HEK293 (cell line): ENCODE data around the gene MED8.

Experiments
- EGR2 ChIP-seq: fragments of 450-650 bp; formaldehyde crosslinking; IDR thresholded peaks from 2 replicates; pipeline ENCODE4 v1.5.1; 2016; ENCODE audit warnings: low read depth, missing biosample characterization, missing genetic modification characterization
- GFI1B ChIP-seq: fragments of 450-650 bp; formaldehyde crosslinking; IDR thresholded peaks from 2 replicates; pipeline ENCODE4 v1.5.1; 2016; ENCODE audit warnings: missing biosample characterization, missing genetic modification characterization
- KLF1 ChIP-seq: fragments of 450-650 bp; formaldehyde crosslinking; IDR thresholded peaks from 2 replicates; pipeline ENCODE4 v1.5.1; 2016; ENCODE audit warnings: missing biosample characterization, missing genetic modification characterization
- RBAK ChIP-seq: fragments of 450-650 bp; formaldehyde crosslinking; IDR thresholded peaks from 2 replicates; pipeline ENCODE4 v1.5.1; 2016; ENCODE audit warnings: missing biosample characterization, missing genetic modification characterization
- WT1 ChIP-seq: fragments of 450-650 bp; formaldehyde crosslinking; IDR thresholded peaks from 2 replicates; pipeline ENCODE4 v1.5.1; 2016; ENCODE audit warnings: missing biosample characterization, missing genetic modification characterization
- ZBTB20 ChIP-seq: fragments of 450-650 bp; formaldehyde crosslinking; IDR thresholded peaks from 2 replicates; pipeline ENCODE4 v1.5.1; 2016; ENCODE audit warnings: missing biosample characterization, missing genetic modification characterization
- ZBTB21 ChIP-seq: fragments of 450-650 bp; formaldehyde crosslinking; IDR thresholded peaks from 2 replicates; pipeline ENCODE4 v1.5.1; 2017; ENCODE audit warnings: missing biosample characterization, missing genetic modification characterization
- ZNF121 ChIP-seq: fragments of 450-650 bp; formaldehyde crosslinking; IDR thresholded peaks from 2 replicates; pipeline ENCODE4 v1.5.1; 2016; ENCODE audit warnings: missing biosample characterization, missing genetic modification characterization
- ZNF133 ChIP-seq: fragments of 450-650 bp; formaldehyde crosslinking; IDR thresholded peaks from 2 replicates; pipeline ENCODE4 v1.5.1; 2016; ENCODE audit warnings: missing biosample characterization, missing genetic modification characterization
- ZNF16 ChIP-seq: fragments of 450-650 bp; formaldehyde crosslinking; IDR thresholded peaks from 2 replicates; pipeline ENCODE4 v1.5.1; 2016; ENCODE audit warnings: low read depth, missing biosample characterization, missing genetic modification characterization
- ZNF2 ChIP-seq: fragments of 450-650 bp; formaldehyde crosslinking; IDR thresholded peaks from 2 replicates; pipeline ENCODE4 v1.5.1; 2016; ENCODE audit warnings: missing biosample characterization, missing genetic modification characterization
- ZNF211 ChIP-seq: fragments of 450-650 bp; formaldehyde crosslinking; IDR thresholded peaks from 2 replicates; pipeline ENCODE4 v1.5.1; 2016; ENCODE audit warnings: low read depth, missing biosample characterization, missing genetic modification characterization
- ZNF37A ChIP-seq: fragments of 450-650 bp; IDR thresholded peaks from 2 replicates; pipeline ENCODE4 v1.5.1; 2018; ENCODE audit warnings: missing biosample characterization, missing genetic modification characterization
- ZNF394 ChIP-seq: fragments of 450-650 bp; formaldehyde crosslinking; IDR thresholded peaks from 2 replicates; pipeline ENCODE4 v1.5.1; 2016; ENCODE audit warnings: missing biosample characterization, missing genetic modification characterization, mild to moderate bottlenecking, moderate library complexity, borderline replicate concordance
- ZNF544 ChIP-seq: fragments of 450-650 bp; formaldehyde crosslinking; IDR thresholded peaks from 2 replicates; pipeline ENCODE4 v1.5.0; 2017; ENCODE audit warnings: missing biosample characterization, missing genetic modification characterization
- ZNF558 ChIP-seq: fragments of 450-650 bp; formaldehyde crosslinking; IDR thresholded peaks from 2 replicates; pipeline ENCODE4 v1.5.1; 2016; ENCODE audit warnings: missing biosample characterization, missing genetic modification characterization
- ZNF571 ChIP-seq: fragments of 450-650 bp; formaldehyde crosslinking; IDR thresholded peaks from 2 replicates; pipeline ENCODE4 v1.5.0; 2017; ENCODE audit warnings: missing biosample characterization, missing genetic modification characterization
- ZNF624 ChIP-seq: fragments of 450-650 bp; formaldehyde crosslinking; IDR thresholded peaks from 2 replicates; pipeline ENCODE4 v1.5.1; 2017; ENCODE audit warnings: missing biosample characterization, missing genetic modification characterization
- ZNF658 ChIP-seq: fragments of 450-650 bp; formaldehyde crosslinking; IDR thresholded peaks from 2 replicates; pipeline ENCODE4; 2016; ENCODE audit warnings: missing biosample characterization, missing genetic modification characterization
- ZNF747 ChIP-seq: fragments of 450-650 bp; formaldehyde crosslinking; IDR thresholded peaks from 2 replicates; pipeline ENCODE4 v1.5.1; 2016; ENCODE audit warnings: missing biosample characterization, missing genetic modification characterization
- ZSCAN30 ChIP-seq: fragments of 450-650 bp; IDR thresholded peaks from 2 replicates; pipeline ENCODE4 v1.5.1; 2018; ENCODE audit warnings: missing biosample characterization, mild to moderate bottlenecking, missing genetic modification characterization, moderate library complexity
- ZXDB ChIP-seq: fragments of 450-650 bp; formaldehyde crosslinking; IDR thresholded peaks from 2 replicates; pipeline ENCODE4 v1.5.1; 2016; ENCODE audit warnings: missing biosample characterization, missing genetic modification characterization
- TF ChIP-seq, protein P1 (sequence below): fragments of 450-650 bp; formaldehyde crosslinking; IDR thresholded peaks from 2 replicates; pipeline ENCODE4 v1.5.1; 2017; ENCODE audit warnings: missing biosample characterization, missing genetic modification characterization
- TF ChIP-seq, protein P2 (sequence below): fragments of 450-650 bp; formaldehyde crosslinking; IDR thresholded peaks from 2 replicates; pipeline ENCODE4 v1.5.1; 2016; ENCODE audit warnings: missing biosample characterization, missing genetic modification characterization
- TF ChIP-seq, protein P3 (sequence below): IDR thresholded peaks from 2 replicates; pipeline ENCODE4 v1.6.1; 2011; ENCODE audit warnings: mild to moderate bottlenecking, low read depth, low read length, borderline replicate concordance
- TF ChIP-seq, protein P4 (sequence below): sonication (generic); formaldehyde crosslinking; IDR thresholded peaks from 2 replicates; pipeline ENCODE4 v1.8.1; 2022; ENCODE audit warnings: mild to moderate bottlenecking, moderate library complexity, missing genetic modification reagents
- TF ChIP-seq, protein P5 (sequence below): fragments of 450-650 bp; formaldehyde crosslinking; IDR thresholded peaks from 2 replicates; pipeline ENCODE4 v1.5.1; 2016; ENCODE audit warnings: missing biosample characterization, missing genetic modification characterization
- TF ChIP-seq, protein P6 (sequence below): fragments of 450-650 bp; formaldehyde crosslinking; IDR thresholded peaks from 2 replicates; pipeline ENCODE4 v1.5.1; 2017; ENCODE audit warnings: missing biosample characterization, missing genetic modification characterization
- TF ChIP-seq, protein P7 (sequence below): fragments of 450-650 bp; formaldehyde crosslinking; IDR thresholded peaks from 2 replicates; pipeline ENCODE4 v1.5.1; 2016; ENCODE audit warnings: missing biosample characterization, missing genetic modification characterization

Gene MED8

DNA sequence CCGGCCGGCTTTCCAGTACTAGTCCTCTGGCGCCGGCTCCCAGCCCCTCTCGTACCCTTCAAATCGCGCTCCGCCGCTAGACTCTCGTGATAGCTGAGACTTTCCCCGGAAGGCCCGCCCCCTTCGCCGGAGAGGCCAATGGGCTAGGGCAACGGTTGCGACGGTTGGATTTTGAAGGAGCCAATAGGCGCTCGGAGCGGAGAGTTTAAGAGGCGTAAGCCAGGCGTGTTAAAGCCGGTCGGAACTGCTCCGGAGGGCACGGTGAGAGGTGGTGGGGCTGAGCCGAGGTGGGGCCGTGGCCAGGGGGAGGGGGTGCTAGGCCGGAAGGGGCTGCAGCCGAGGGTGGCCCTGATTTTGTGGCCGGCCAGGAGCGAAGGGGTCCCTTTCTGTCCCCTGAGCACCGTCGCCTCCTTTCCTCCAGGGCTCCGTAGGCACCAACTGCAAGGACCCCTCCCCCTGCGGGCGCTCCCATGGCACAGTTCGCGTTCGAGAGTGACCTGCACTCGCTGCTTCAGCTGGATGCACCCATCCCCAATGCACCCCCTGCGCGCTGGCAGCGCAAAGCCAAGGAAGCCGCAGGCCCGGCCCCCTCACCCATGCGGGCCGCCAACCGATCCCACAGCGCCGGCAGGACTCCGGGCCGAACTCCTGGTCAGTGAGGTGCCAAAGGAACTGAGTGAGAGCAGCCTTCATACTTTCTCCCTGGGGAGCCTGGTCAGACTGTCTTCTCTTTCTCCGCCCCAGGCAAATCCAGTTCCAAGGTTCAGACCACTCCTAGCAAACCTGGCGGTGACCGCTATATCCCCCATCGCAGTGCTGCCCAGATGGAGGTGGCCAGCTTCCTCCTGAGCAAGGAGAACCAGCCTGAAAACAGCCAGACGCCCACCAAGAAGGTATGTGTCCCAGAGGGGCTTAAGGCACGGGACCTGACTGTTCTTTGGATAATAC is 30.6 kb downstream of the MED8 start, which contains the start of gene CDC20 (continued):
- TF ChIP-seq, protein P1, sequence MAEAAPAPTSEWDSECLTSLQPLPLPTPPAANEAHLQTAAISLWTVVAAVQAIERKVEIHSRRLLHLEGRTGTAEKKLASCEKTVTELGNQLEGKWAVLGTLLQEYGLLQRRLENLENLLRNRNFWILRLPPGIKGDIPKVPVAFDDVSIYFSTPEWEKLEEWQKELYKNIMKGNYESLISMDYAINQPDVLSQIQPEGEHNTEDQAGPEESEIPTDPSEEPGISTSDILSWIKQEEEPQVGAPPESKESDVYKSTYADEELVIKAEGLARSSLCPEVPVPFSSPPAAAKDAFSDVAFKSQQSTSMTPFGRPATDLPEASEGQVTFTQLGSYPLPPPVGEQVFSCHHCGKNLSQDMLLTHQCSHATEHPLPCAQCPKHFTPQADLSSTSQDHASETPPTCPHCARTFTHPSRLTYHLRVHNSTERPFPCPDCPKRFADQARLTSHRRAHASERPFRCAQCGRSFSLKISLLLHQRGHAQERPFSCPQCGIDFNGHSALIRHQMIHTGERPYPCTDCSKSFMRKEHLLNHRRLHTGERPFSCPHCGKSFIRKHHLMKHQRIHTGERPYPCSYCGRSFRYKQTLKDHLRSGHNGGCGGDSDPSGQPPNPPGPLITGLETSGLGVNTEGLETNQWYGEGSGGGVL (tag by site-specific recombination) = no peak
- TF ChIP-seq ZNF394 (tag by site-specific recombination) (no peak), ZXDB (tag by site-specific recombination) (peak; percentile 50; the same call in 1 of the 2 replicates), ZNF2 (tag by site-specific recombination) (peak; percentile 67; the same call in 1 of the 2 replicates), ZNF624 (tag by site-specific recombination) (no peak), KLF1 (tag by site-specific recombination) (no peak), RBAK (no peak), ZNF571 (tag by site-specific recombination) (no peak), ZNF37A (tag by site-specific recombination) (no peak), ZNF121 (no peak), GFI1B (tag by site-specific recombination) (no peak), ZNF133 (tag by site-specific recombination) (no peak), ZNF747 (tag by site-specific recombination) (no peak), ZSCAN30 (tag by site-specific recombination) (peak; percentile 32; the same call in 1 of the 2 replicates), ZBTB20 (tag by site-specific recombination) (peak; percentile 7; the same call in 1 of the 2 replicates), ZNF544 (no peak), ZNF658 (tag by site-specific recombination) (no peak), EGR2 (tag by site-specific recombination) (no peak), ZNF16 (tag by site-specific recombination) (no peak), ZNF211 (tag by site-specific recombination) (no peak), WT1 (tag by site-specific recombination) (0 out of 2 replicates have a peak, but pooled peaks have one; percentile 10), ZBTB21 (tag by site-specific recombination) (no peak), ZNF558 (tag by site-specific recombination) (no peak)
- TF ChIP-seq, protein P2, sequence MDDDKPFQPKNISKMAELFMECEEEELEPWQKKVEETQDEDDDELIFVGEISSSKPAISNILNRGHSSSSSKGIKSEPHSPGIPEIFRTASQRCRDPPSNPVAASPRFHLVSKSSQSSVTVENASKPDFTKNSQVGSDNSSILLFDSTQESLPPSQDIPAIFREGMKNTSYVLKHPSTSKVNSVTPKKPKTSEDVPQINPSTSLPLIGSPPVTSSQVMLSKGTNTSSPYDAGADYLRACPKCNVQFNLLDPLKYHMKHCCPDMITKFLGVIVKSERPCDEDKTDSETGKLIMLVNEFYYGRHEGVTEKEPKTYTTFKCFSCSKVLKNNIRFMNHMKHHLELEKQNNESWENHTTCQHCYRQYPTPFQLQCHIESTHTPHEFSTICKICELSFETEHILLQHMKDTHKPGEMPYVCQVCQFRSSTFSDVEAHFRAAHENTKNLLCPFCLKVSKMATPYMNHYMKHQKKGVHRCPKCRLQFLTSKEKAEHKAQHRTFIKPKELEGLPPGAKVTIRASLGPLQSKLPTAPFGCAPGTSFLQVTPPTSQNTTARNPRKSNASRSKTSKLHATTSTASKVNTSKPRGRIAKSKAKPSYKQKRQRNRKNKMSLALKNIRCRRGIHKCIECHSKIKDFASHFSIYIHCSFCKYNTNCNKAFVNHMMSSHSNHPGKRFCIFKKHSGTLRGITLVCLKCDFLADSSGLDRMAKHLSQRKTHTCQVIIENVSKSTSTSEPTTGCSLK (tag by site-specific recombination) = no peak
- TF ChIP-seq, protein P3, sequence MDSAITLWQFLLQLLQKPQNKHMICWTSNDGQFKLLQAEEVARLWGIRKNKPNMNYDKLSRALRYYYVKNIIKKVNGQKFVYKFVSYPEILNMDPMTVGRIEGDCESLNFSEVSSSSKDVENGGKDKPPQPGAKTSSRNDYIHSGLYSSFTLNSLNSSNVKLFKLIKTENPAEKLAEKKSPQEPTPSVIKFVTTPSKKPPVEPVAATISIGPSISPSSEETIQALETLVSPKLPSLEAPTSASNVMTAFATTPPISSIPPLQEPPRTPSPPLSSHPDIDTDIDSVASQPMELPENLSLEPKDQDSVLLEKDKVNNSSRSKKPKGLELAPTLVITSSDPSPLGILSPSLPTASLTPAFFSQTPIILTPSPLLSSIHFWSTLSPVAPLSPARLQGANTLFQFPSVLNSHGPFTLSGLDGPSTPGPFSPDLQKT = no peak
- TF ChIP-seq, protein P4, sequence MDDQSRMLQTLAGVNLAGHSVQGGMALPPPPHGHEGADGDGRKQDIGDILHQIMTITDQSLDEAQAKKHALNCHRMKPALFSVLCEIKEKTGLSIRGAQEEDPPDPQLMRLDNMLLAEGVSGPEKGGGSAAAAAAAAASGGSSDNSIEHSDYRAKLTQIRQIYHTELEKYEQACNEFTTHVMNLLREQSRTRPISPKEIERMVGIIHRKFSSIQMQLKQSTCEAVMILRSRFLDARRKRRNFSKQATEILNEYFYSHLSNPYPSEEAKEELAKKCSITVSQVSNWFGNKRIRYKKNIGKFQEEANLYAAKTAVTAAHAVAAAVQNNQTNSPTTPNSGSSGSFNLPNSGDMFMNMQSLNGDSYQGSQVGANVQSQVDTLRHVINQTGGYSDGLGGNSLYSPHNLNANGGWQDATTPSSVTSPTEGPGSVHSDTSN (CRISPR knock-in tag) = no peak
- TF ChIP-seq, protein P5, sequence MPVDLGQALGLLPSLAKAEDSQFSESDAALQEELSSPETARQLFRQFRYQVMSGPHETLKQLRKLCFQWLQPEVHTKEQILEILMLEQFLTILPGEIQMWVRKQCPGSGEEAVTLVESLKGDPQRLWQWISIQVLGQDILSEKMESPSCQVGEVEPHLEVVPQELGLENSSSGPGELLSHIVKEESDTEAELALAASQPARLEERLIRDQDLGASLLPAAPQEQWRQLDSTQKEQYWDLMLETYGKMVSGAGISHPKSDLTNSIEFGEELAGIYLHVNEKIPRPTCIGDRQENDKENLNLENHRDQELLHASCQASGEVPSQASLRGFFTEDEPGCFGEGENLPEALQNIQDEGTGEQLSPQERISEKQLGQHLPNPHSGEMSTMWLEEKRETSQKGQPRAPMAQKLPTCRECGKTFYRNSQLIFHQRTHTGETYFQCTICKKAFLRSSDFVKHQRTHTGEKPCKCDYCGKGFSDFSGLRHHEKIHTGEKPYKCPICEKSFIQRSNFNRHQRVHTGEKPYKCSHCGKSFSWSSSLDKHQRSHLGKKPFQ (tag by site-specific recombination) = 0 out of 2 replicates have a peak, but pooled peaks have one; percentile 15
- TF ChIP-seq, protein P6, sequence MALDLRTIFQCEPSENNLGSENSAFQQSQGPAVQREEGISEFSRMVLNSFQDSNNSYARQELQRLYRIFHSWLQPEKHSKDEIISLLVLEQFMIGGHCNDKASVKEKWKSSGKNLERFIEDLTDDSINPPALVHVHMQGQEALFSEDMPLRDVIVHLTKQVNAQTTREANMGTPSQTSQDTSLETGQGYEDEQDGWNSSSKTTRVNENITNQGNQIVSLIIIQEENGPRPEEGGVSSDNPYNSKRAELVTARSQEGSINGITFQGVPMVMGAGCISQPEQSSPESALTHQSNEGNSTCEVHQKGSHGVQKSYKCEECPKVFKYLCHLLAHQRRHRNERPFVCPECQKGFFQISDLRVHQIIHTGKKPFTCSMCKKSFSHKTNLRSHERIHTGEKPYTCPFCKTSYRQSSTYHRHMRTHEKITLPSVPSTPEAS (tag by site-specific recombination) = no peak
- TF ChIP-seq, protein P7, sequence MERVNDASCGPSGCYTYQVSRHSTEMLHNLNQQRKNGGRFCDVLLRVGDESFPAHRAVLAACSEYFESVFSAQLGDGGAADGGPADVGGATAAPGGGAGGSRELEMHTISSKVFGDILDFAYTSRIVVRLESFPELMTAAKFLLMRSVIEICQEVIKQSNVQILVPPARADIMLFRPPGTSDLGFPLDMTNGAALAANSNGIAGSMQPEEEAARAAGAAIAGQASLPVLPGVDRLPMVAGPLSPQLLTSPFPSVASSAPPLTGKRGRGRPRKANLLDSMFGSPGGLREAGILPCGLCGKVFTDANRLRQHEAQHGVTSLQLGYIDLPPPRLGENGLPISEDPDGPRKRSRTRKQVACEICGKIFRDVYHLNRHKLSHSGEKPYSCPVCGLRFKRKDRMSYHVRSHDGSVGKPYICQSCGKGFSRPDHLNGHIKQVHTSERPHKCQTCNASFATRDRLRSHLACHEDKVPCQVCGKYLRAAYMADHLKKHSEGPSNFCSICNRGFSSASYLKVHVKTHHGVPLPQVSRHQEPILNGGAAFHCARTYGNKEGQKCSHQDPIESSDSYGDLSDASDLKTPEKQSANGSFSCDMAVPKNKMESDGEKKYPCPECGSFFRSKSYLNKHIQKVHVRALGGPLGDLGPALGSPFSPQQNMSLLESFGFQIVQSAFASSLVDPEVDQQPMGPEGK (tag by site-specific recombination) = peak; percentile 66
